Left lung (tissue), 10 donors: Measurements from ENCODE around the gene RRP8. TPM values are rescaled to one million over a fixed set of nuclear protein-coding genes. Genes with fewer than 3 reads are reported as not detected.

Source experiments
- ATAC-seq: fragments of 200-7000 bp; cut with Tn5 transposase; one replicate; pipeline ENCODE4 v1.9.1; 2020; ENCODE audit warnings: moderate library complexity
- DNase-seq, 4 donors: peaks; one replicate each; pipeline ENCODE4 v3.0.0-alpha.2; 2013 to 2020
- H3K27ac ChIP-seq, 2 donors: fragments of 200-600 bp; sonication (generic) in 1 of 2; one replicate each; pipeline versions ENCODE4 v1.5.0 to v1.8.0; 2020 to 2021
- H3K27me3 ChIP-seq, 2 donors: fragments of 200-600 bp; sonication (generic) in 1 of 2; one replicate each; pipeline versions ENCODE4 v1.5.0 to v1.8.0; 2020 to 2021
- H3K36me3 ChIP-seq, 2 donors: fragments of 200-600 bp; sonication (generic) in 1 of 2; one replicate each; pipeline versions ENCODE4 v1.5.0 to v1.8.0; 2020 to 2021
- H3K4me1 ChIP-seq, 2 donors: fragments of 200-600 bp; one replicate each; pipeline ENCODE4 v1.8.0; 2021
- H3K4me3 ChIP-seq, 2 donors: fragments of 200-600 bp; sonication (generic) in 1 of 2; one replicate each; pipeline versions ENCODE4 v1.5.0 to v1.8.0; 2020 to 2021; ENCODE audit warnings: mild to moderate bottlenecking in 1 of 2
- H3K9me3 ChIP-seq, 2 donors: fragments of 200-600 bp; sonication (generic) in 1 of 2; one replicate each; pipeline versions ENCODE4 v1.5.0 to v1.8.0; 2020 to 2021
- CTCF ChIP-seq, 2 donors: fragments of 200-600 bp; sonication (generic) in 1 of 2; IDR thresholded peaks; one replicate each; pipeline versions ENCODE4 v1.5.0 to v1.8.0; 2021; ENCODE audit warnings: antibody characterized with exemption in 2 of 2
- intact Hi-C, 2 donors: fragments of 100-400 bp; cut with DNase I; formaldehyde crosslinking; loops; one replicate each; pipeline versions ENCODE4 v1.11.2 to v1.14.2; 2022
- polyA plus RNA-seq, 6 donors: library from polyadenylated mRNA; unstranded; fragments of 120-200 nt; gene quantifications; one replicate each; pipeline ENCODE4 v1.2.1, GENCODE V29; 2013; ENCODE audit not compliant: insufficient read length in 6 of 6
- total RNA-seq, 2 donors: library from RNA; stranded (reverse); fragmentation: NEBNext Ultra II Directional; extraction: Animal tissue kit (Norgen Biotek cat#: 25700); gene quantifications; one replicate each; pipeline ENCODE4 v1.2.1, GENCODE V29; 2021
- donor health status: DM: no; HTN: yes; CAD: no.
- donor health status: DM: no; HTN: no; CAD: no.

Gene RRP8
- total and polyA plus RNA-seq, 8 donors: 17.0 to 24.4 (median 20.4) TPM

GRCh38 chr11:6588018-6588417 lies 15.4 kb downstream of the RRP8 start:
- no peak for ATAC-seq

GRCh38 chr11:6587360-6587953 lies 16.0 kb downstream of the RRP8 start:
- no peak overlapping the region for H3K27ac ChIP-seq
- peaks cover 3 to 24% of the 10 kb centered on the region in 2 donors for H3K9me3 ChIP-seq
- DNase-seq (no peak), ATAC-seq (peak; percentile 30)
- TF ChIP-seq CTCF (IDR thresholded peaks at IDR 0.05): no peak
- intact Hi-C loops: no loop called here
- peaks cover 0 to 28% of the 10 kb centered on the region in 2 donors for H3K36me3 ChIP-seq
- no peaks in the 10 kb centered on the region for H3K4me1 ChIP-seq
- H3K4me3 ChIP-seq: no peak overlapping the region
- no peaks in the 10 kb centered on the region for H3K27me3 ChIP-seq

More at GRCh38 chr11:6588018-6588417, 15.4 kb downstream of the RRP8 start:
- Histone ChIP-seq H3K4me1 (no peaks in the 10 kb centered on the region), H3K9me3 (peaks cover 3 to 18% of the 10 kb centered on the region in 2 donors), H3K27ac (no peak overlapping the region), H3K27me3 (no peaks in the 10 kb centered on the region), H3K4me3 (no peak overlapping the region), H3K36me3 (peaks cover 0 to 33% of the 10 kb centered on the region in 2 donors)
- DNase-seq: no peak
- TF ChIP-seq CTCF (IDR thresholded peaks at IDR 0.05): no peak
- intact Hi-C loops: no loop called here

- no peak overlapping the region for H3K27ac ChIP-seq
- ATAC-seq (no peak), DNase-seq (no peak)
- H3K4me3 ChIP-seq: no peak overlapping the region
- H3K36me3 ChIP-seq: peaks cover 0 to 20% of the 10 kb centered on the region in 2 donors
- TF ChIP-seq CTCF (IDR thresholded peaks at IDR 0.05): no peak
- H3K4me1 ChIP-seq: no peaks in the 10 kb centered on the region
- peaks cover 3 to 26% of the 10 kb centered on the region in 2 donors for H3K9me3 ChIP-seq
- H3K27me3 ChIP-seq: no peaks in the 10 kb centered on the region
- intact Hi-C loops: no loop called here
Observed at GRCh38 chr11:6586434-6587359, 16.7 kb downstream of the RRP8 start.

GRCh38 chr11:6584528-6584927 lies 18.9 kb downstream of the RRP8 start:
- ATAC-seq (no peak), DNase-seq (no peak)
- peaks cover 3 to 26% of the 10 kb centered on the region in 2 donors for H3K9me3 ChIP-seq
- no peak overlapping the region for H3K27ac ChIP-seq
- H3K36me3 ChIP-seq: peaks cover 0 to 13% of the 10 kb centered on the region in 2 donors
- H3K4me3 ChIP-seq: no peak overlapping the region
- no peaks in the 10 kb centered on the region for H3K4me1 ChIP-seq
- intact Hi-C loops: no loop called here
- no peaks in the 10 kb centered on the region for H3K27me3 ChIP-seq
- no peak for TF ChIP-seq CTCF (IDR thresholded peaks at IDR 0.05)

GRCh38 chr11:6583584-6583983 lies 19.8 kb downstream of the RRP8 start:
- no peak for DNase-seq
- peaks cover 0 to 13% of the 10 kb centered on the region in 2 donors for H3K36me3 ChIP-seq
- ATAC-seq: no peak
- intact Hi-C loops: no loop called here
- no peaks in the 10 kb centered on the region for H3K4me1 ChIP-seq
- no peak overlapping the region for H3K4me3 ChIP-seq
- no peak overlapping the region for H3K27ac ChIP-seq
- H3K27me3 ChIP-seq: no peaks in the 10 kb centered on the region
- TF ChIP-seq CTCF (IDR thresholded peaks at IDR 0.05): no peak
- peaks cover 3 to 26% of the 10 kb centered on the region in 2 donors for H3K9me3 ChIP-seq
